Measurements from ENCODE around the gene CDK16.

The CDK16 gene

DNA sequence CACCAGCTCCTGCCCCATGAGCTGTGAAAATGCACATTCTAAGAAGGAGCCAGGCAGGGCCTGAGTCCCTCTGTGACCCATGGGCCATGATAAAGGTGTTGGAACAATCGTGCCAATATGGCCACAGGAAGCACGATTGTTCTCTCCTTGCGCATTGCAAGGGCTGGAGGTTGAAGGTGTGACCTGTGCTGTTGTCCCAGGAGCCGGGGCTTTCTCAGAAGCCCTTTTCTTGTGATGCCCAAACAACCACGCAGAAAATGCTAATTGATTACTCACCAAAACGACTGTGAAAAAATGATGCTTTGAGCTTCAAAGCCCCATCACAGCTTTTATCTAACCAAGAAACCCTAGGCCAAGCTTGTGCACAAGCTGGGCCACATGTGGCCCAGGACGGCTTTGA lies 48.2 kb downstream of the CDK16 start:
- ChIA-PET CTCF (interaction anchor here (0.5 kb wide), 1 partner anchor 29 kb away, joined by 4 read pairs; no protein-coding TSS in a partner anchor), POLR2A (interaction anchor here (0.7 kb wide), 1 partner anchor 47 kb away, joined by 3 read pairs; no protein-coding TSS in a partner anchor)
- no peak for DNase-seq (ENCODE audit: extremely low spot score)
- TF ChIP-seq, protein P1, sequence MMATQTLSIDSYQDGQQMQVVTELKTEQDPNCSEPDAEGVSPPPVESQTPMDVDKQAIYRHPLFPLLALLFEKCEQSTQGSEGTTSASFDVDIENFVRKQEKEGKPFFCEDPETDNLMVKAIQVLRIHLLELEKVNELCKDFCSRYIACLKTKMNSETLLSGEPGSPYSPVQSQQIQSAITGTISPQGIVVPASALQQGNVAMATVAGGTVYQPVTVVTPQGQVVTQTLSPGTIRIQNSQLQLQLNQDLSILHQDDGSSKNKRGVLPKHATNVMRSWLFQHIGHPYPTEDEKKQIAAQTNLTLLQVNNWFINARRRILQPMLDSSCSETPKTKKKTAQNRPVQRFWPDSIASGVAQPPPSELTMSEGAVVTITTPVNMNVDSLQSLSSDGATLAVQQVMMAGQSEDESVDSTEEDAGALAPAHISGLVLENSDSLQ (IDR thresholded peaks at IDR 0.05), result no peak
- TF ChIP-seq FOXM1 (IDR thresholded peaks at IDR 0.05; ENCODE audit: borderline replicate concordance), result no peak
- TF ChIP-seq LEF1 (IDR thresholded peaks at IDR 0.05; ENCODE audit: borderline replicate concordance), result no peak
- TF ChIP-seq ELF4 (IDR thresholded peaks at IDR 0.05), result no peak
- TF ChIP-seq NFRKB (IDR thresholded peaks at IDR 0.05), result no peak
- TF ChIP-seq CTBP1 (IDR thresholded peaks at IDR 0.05; ENCODE audit: borderline replicate concordance), result no peak
- no peak for TF ChIP-seq ZNF384 (IDR thresholded peaks at IDR 0.05)
- TF ChIP-seq FOXA1 (IDR thresholded peaks at IDR 0.05), result no peak
- TF ChIP-seq SP1 (IDR thresholded peaks at IDR 0.05), result no peak
- TF ChIP-seq HDGF (IDR thresholded peaks at IDR 0.05; ENCODE audit: borderline replicate concordance), result no peak
- TF ChIP-seq L3MBTL2 (conservative IDR thresholded peaks at IDR 0.05), result no peak
- no peak for TF ChIP-seq SUZ12 (IDR thresholded peaks at IDR 0.05)

DNA sequence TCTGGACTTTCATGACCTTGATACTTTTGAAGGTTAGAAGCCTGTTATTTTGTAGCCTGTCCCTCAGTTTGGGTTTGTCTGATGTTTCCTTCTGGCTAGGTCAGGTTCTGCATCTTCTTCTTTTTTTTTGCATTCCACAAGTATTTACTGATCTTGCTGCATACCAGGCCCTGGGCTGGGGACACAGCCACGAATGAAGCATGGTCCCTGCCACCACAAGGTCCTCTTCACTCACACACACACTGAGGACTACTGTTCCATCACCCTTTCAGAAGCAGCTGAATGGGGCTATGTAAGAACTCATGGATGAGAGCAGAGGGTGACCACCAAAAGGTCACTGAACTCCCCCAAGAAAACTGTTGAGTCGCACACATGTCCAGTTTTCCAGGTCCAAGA lies 53.5 kb downstream of the CDK16 start:
- TF ChIP-seq TARDBP (IDR thresholded peaks at IDR 0.05), result no peak
- TF ChIP-seq HDGF (IDR thresholded peaks at IDR 0.05; ENCODE audit: borderline replicate concordance), result no peak
- no peak for TF ChIP-seq FOXK2 (IDR thresholded peaks at IDR 0.05)
- TF ChIP-seq BHLHE40 (IDR thresholded peaks at IDR 0.05; ENCODE audit: borderline replicate concordance), result no peak
- no peak for TF ChIP-seq FOXM1 (IDR thresholded peaks at IDR 0.05; ENCODE audit: borderline replicate concordance)
- no peak for TF ChIP-seq NFRKB (IDR thresholded peaks at IDR 0.05)
- TF ChIP-seq CTBP1 (IDR thresholded peaks at IDR 0.05; ENCODE audit: borderline replicate concordance), result no peak
- no peak for TF ChIP-seq ELF4 (IDR thresholded peaks at IDR 0.05)
- no peak for TF ChIP-seq FOXA1 (IDR thresholded peaks at IDR 0.05)
- TF ChIP-seq L3MBTL2 (conservative IDR thresholded peaks at IDR 0.05), result no peak
- no peak for TF ChIP-seq LEF1 (IDR thresholded peaks at IDR 0.05; ENCODE audit: borderline replicate concordance)
- no peak for TF ChIP-seq ZNF384 (IDR thresholded peaks at IDR 0.05)
- no peak for TF ChIP-seq ARNT (IDR thresholded peaks at IDR 0.05)
- CTCF ChIA-PET, result no interaction called here
- no peak for DNase-seq (ENCODE audit: extremely low spot score)
- POLR2A ChIA-PET, result no interaction called here

DNA sequence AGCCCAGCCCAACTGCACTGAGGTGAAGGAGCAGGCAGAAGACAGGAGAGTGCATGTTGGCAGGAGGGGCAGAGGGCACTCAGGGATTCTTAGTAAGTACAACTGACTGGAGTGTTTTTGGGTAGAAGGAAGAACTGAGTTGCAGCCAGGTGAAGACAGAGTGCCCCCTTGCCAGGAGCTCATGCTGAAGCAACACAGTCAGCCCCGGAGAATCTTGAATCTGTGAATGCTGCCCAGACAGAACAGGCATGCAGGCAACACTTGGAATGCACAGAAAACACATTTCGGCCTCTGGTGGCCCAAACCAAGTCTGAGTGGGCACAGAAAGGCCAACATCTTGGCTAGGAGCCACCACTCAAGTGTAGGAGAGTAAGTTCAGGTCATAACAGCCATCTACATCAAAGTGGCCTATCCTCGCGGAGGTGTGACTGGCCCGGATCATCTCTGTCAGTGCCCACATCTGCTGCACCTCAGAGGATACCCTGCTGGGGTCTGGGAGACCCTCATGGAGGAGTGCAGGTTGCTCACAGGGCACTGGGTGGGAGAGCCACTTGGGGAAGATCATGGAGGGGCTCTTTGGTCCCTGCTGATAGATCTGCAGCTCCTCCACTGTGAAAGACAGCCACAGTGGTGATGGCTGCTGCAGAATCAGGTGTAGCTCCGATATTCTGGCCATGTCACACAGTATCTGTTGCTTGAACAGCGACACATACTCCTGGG lies 54.7 kb downstream of the CDK16 start:
- CTCF ChIA-PET, result no interaction called here

DNA sequence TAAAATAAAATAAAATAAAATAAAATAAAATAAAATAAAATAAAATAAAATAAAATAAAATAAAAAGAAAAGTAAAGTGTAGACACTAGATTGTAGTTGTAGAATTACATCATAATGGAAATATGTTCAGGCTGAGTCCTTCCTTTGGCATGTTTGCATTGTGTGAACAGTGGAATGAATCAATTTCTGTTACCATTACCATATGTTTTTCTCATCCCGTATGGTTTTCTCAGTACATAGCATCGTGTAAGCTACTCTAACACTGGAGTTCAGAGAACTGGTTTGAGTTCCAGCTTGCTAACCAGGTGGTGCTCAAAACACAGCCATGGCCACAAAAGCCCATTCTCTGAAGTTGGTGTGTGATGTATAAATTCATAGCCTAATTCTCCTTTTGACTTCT lies 60.2 kb downstream of the CDK16 start:
- ChIA-PET CTCF (no interaction called here), POLR2A (no interaction called here)
- TF ChIP-seq ZNF384 (IDR thresholded peaks at IDR 0.05), result no peak
- TF ChIP-seq ELF4 (IDR thresholded peaks at IDR 0.05), result no peak
- TF ChIP-seq, protein P1 (IDR thresholded peaks at IDR 0.05), result no peak
- no peak for TF ChIP-seq FOXA1 (IDR thresholded peaks at IDR 0.05)
- no peak for TF ChIP-seq NFRKB (IDR thresholded peaks at IDR 0.05)
- TF ChIP-seq HDGF (IDR thresholded peaks at IDR 0.05; ENCODE audit: borderline replicate concordance), result no peak
- no peak for TF ChIP-seq L3MBTL2 (conservative IDR thresholded peaks at IDR 0.05)
- no peak for DNase-seq (ENCODE audit: extremely low spot score)

More for the DNA sequence above, 54.7 kb downstream of the CDK16 start:
- no peak for DNase-seq (ENCODE audit: extremely low spot score)
- POLR2A ChIA-PET, result interaction anchor here (1.4 kb wide), 1 partner anchor 9 kb away, joined by 3 read pairs; no protein-coding TSS in a partner anchor
- TF ChIP-seq L3MBTL2 (conservative IDR thresholded peaks at IDR 0.05) (no peak), BHLHE40 (IDR thresholded peaks at IDR 0.05; ENCODE audit: borderline replicate concordance) (no peak), ARNT (IDR thresholded peaks at IDR 0.05) (no peak), FOXK2 (IDR thresholded peaks at IDR 0.05) (no peak), FOXM1 (IDR thresholded peaks at IDR 0.05; ENCODE audit: borderline replicate concordance) (no peak), LEF1 (IDR thresholded peaks at IDR 0.05; ENCODE audit: borderline replicate concordance) (no peak), TARDBP (IDR thresholded peaks at IDR 0.05) (no peak), FOXA1 (IDR thresholded peaks at IDR 0.05) (no peak), NFRKB (IDR thresholded peaks at IDR 0.05) (no peak), HDGF (IDR thresholded peaks at IDR 0.05; ENCODE audit: borderline replicate concordance) (no peak), ELF4 (IDR thresholded peaks at IDR 0.05) (no peak), SP1 (IDR thresholded peaks at IDR 0.05) (no peak), ZNF384 (IDR thresholded peaks at IDR 0.05) (no peak), SUZ12 (IDR thresholded peaks at IDR 0.05) (no peak), CTBP1 (IDR thresholded peaks at IDR 0.05; ENCODE audit: borderline replicate concordance) (no peak)
- TF ChIP-seq, protein P1 (IDR thresholded peaks at IDR 0.05), result no peak

Data from HEK293T (cell line).